NK-92 treated with Interleukin-12 subunit alpha and Interleukin-12 subunit beta, amount 100 ng/mL, for 24 hours (cell line): ENCODE measurements around the gene RGS1.

Source experiments
- DNase-seq: peaks from one replicate; lab custom pipeline; 2025; lab: John Stamatoyannopoulos, UW

Gene RGS1

DNA sequence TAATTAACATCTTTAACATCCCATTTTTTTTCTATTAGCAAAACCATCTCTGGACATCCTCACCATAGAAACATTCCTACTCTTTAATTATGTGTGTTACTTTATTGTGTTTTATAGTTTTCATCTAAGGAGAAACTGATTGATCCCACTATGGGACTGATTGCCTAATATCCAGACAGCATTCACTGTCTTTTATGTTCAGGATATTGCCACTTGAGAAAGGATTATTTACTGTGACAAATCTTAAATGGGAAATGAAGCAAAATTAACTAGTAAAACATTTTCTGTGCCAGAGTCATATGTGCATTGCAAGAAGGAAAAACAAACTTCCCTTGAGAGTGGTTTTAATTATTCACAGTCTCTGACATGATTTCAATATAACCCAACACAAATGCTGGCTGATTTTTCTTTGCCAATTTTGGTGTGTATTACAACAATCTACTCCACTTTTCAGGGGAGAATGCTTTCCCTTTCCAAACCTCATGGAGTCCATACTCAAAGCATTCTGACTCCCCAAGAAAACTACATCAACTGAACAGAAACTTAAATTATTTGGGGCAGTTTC is 44.6 kb downstream of the RGS1 start:
- no peak for DNase-seq

DNA sequence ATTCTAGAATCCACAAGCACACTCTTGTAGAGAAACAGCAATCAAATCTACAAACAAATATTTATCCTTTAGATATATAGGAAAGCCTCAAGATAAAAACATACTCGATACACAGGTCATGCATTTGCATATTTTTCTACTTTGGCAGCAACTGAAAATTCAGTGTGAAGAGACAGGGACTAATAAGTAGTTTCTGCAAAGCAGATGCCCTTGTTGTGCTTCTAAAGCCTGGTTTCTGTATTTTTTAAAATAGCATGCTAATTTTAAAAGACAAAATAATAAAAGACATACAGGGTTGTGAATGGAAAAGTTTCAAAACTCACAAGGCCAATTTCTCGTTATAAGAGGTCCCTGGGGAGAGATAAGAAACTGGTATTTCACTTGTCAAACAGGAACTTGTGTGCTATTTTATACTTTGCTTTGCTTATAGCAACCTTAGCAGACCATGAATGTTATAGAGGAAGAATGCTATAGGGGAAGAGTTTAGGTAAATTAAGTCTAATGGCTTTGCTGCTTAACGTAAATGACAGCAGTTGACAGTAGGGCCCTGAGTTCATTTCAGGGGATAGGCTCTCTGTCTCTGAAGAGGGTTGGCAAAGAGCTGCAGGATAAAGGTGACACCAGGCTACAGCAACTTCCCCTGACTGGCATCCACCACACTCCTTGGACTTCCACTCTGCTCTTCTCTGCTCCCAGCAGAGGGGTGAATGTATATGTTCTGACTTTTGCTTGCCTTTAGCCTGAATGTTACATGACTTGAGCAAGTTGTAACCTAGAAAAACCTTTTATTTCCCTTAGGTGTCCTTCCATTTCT is 51.0 kb downstream of the RGS1 start:
- no peak for DNase-seq

DNA sequence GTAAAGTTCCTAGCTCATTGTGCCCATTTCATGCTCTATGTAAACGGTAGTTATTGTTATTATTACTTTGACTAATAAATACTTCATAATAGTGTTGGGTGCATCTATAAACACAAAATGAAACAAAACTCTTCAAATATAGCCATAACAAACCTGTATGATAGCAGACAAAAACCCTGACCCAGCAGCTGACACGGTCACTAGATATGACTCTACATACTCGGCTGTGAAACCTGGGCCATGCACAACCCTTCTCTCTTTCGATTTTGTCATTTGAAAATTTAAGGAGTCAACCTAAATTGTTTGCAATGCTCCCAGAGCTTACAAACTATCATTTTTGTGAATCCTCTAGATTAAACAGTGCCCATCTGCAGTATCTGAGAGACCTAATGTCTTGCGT is 52.3 kb downstream of the RGS1 start:
- DNase-seq: no peak

DNA sequence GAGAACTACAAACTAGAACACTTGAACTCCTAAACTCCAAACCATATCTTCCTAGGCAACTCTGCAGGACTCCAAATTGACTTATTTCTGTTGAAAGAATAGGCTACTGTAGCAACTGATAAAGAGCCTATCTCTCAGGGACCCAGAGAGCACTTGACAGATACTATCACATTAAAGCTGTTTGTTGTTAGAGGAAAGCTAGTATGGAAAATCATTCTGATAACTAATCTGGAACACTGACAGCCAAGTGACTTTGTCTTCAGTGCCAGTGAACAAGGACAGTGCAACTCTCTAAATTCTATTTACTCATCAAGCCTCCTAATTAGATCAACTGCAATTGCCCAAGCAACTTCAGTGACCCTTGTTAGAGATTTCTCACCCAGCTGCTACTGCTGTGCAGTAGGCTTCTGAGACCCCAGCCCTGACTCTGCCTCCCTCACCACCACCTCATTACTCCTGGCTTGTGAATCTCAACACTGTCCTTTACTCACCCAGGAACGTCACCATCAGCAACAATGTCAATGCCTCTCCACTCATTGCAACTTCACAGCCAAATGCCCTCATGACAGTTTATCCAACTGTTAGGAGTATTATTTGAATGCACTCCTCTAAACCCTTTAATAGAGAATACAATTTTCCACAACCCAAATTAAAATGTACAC is 53.0 kb downstream of the RGS1 start:
- DNase-seq: no peak

DNA sequence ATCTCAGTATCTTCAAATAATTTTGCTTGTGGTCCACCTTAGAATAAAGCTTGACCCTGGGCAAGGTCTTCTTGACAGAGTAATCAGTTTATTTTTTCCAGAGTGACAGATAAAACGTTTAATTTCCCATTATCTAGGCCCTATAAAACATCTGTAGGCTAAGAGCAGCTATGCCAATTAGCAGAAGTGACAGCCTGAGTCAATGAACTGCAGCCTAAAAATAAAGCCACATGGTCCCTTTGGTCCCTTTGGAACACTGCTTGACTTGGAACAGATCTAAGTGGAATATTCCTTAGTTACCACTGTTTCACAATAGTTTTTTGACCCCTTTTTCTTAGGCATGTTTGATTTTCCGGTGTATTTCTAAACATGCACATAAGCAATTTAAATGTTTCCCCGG is 54.0 kb downstream of the RGS1 start:
- no peak for DNase-seq
